Measurements from ENCODE around the gene FAM13A.
"Not testable (repeated sequence)": the region's sequence is repeated elsewhere in the genome, so short reads cannot be mapped to it uniquely, and the experiment has no call there.

FAM13A gene

GRCh38 chr4:89056953-89057398 is at the start of gene FAM13A:
Gene FAM13A (minus strand): TSS chr4:89057185. CDS start chr4:89056964, 221 bp downstream.
- peak; percentile 92 to 94 for DNase-seq

- no peak for DNase-seq
These were observed 48.7 kb upstream of the FAM13A start for GRCh38 chr4:89105726-89106125.

- DNase-seq: no peak
These were observed 44.5 kb upstream of the FAM13A start for GRCh38 chr4:89101256-89102161.

- no peak for DNase-seq
These were observed 43.9 kb upstream of the FAM13A start for GRCh38 chr4:89100853-89101252.

GRCh38 chr4:89099471-89099870 is 42.5 kb upstream of the FAM13A start:
- no peak for DNase-seq

- no peak for DNase-seq
These were observed 42.0 kb upstream of the FAM13A start for GRCh38 chr4:89099034-89099433.

- no peak for DNase-seq
These were observed 21.3 kb upstream of the FAM13A start for GRCh38 chr4:89078300-89078699.

GRCh38 chr4:89077761-89078160 is 20.8 kb upstream of the FAM13A start:
- DNase-seq: no peak

- no peak for DNase-seq
These were observed 15.9 kb upstream of the FAM13A start for GRCh38 chr4:89072921-89073320.

GRCh38 chr4:89071311-89071710 is 14.3 kb upstream of the FAM13A start:
- DNase-seq: no peak

GRCh38 chr4:89070041-89070440 is 13.1 kb upstream of the FAM13A start:
- no peak for DNase-seq

GRCh38 chr4:89069481-89069880 is 12.5 kb upstream of the FAM13A start:
- DNase-seq: no peak

GRCh38 chr4:89067417-89067816 is 10.4 kb upstream of the FAM13A start:
- DNase-seq: no peak

- no peak for DNase-seq
These were observed 7.9 kb upstream of the FAM13A start for GRCh38 chr4:89064848-89065247.

GRCh38 chr4:89057844-89058243 is 859 bp upstream of the FAM13A start:
- DNase-seq: not testable (repeated sequence)

GRCh38 chr4:89056292-89056952 is 563 bp downstream of the FAM13A start:
- DNase-seq: peak in 1 of 2 experiments; percentile 83

GRCh38 chr4:89055157-89056080 is 1.6 kb downstream of the FAM13A start:
- DNase-seq: no peak

- no peak for DNase-seq
These were observed 2.4 kb downstream of the FAM13A start for GRCh38 chr4:89054627-89055026.

GRCh38 chr4:89049853-89050252 is 7.1 kb downstream of the FAM13A start:
- DNase-seq: no peak

- no peak for DNase-seq
These were observed 7.9 kb downstream of the FAM13A start for GRCh38 chr4:89048906-89049601.

- no peak for DNase-seq
These were observed 12.7 kb downstream of the FAM13A start for GRCh38 chr4:89044147-89044900.

GRCh38 chr4:89042055-89042454 is 14.9 kb downstream of the FAM13A start:
- DNase-seq: no peak

Data from NCI-H446 (cell line).